Heart right ventricle (tissue), 16 donors: ENCODE data around the gene ANKFN1. TPM values are rescaled to one million over a fixed set of nuclear protein-coding genes. Genes with fewer than 3 reads are reported as not detected.

Experiments
- ATAC-seq, 8 donors: fragments of 200-7000 bp; cut with Tn5 transposase; one replicate each; pipeline ENCODE4 v1.9.1; 2020; ENCODE audit warnings: mild to moderate bottlenecking in 8 of 8, moderate library complexity in 8 of 8, moderate number of reproducible peaks in 1 of 8
- DNase-seq, 2 donors: peaks; one replicate each; pipeline ENCODE4 v3.0.0-alpha.2; 2020
- H3K27ac ChIP-seq, 10 donors: fragments of 200-600 bp; sonication (generic) in 2 of 10; one replicate each; pipeline versions ENCODE4 v1.5.0 to v1.8.0; 2020 to 2022; ENCODE audit warnings: mild to moderate bottlenecking in 3 of 10
- H3K27me3 ChIP-seq, 7 donors: fragments of 200-600 bp; one replicate each; pipeline ENCODE4 v1.8.0; 2021 to 2022; ENCODE audit warnings: mild to moderate bottlenecking in 2 of 7
- H3K36me3 ChIP-seq, 9 donors: fragments of 200-600 bp; sonication (generic) in 1 of 9; one replicate each; pipeline versions ENCODE4 v1.5.0 to v1.8.0; 2020 to 2022; ENCODE audit warnings: mild to moderate bottlenecking in 2 of 9
- H3K4me1 ChIP-seq, 9 donors: fragments of 200-600 bp; sonication (generic) in 1 of 9; one replicate each; pipeline versions ENCODE4 v1.5.0 to v1.8.0; 2020 to 2022; ENCODE audit warnings: mild to moderate bottlenecking in 4 of 9
- H3K4me3 ChIP-seq, 10 donors: fragments of 200-600 bp; sonication (generic) in 2 of 10; one replicate each; pipeline versions ENCODE4 v1.5.0 to v1.8.0; 2020 to 2022; ENCODE audit warnings: mild to moderate bottlenecking in 7 of 10, moderate library complexity in 2 of 10
- H3K9me3 ChIP-seq, 11 donors: fragments of 200-600 bp in 10 of 11; sonication (generic) in 2 of 11; one replicate each; pipeline versions ENCODE4 v1.5.0 to v1.8.0; 2013 to 2022; ENCODE audit warnings: mild to moderate bottlenecking in 2 of 11, control low read depth in 1 of 11, moderate library complexity in 1 of 11
- WGBS, 2 donors: extraction: QIAGEN DNeasy Blood & Tissue Kit; methylation state at CpG; one replicate each; pipeline ENCODE4 v1.1.7; 2013; ENCODE audit warnings: inconsistent platforms in 1 of 2; 5-methylcytosine and 5-hydroxymethylcytosine counted together
- intact Hi-C, 10 donors: fragments of 100-400 bp; cut with DNase I; formaldehyde crosslinking; loops; one replicate each; pipeline versions ENCODE4 v1.11.1 to v1.14.2; 2022
- polyA plus RNA-seq, 2 donors: library from polyadenylated mRNA; stranded (reverse); fragments of 200-250 nt; gene quantifications; one replicate each; pipeline ENCODE4 v1.2.3, GENCODE V29; 2013
- total RNA-seq, 10 donors: library from RNA; stranded (reverse); fragmentation: NEBNext Ultra II Directional in 3 of 10; extraction: Animal tissue kit (Norgen Biotek cat#: 25700) in 3 of 10; gene quantifications; one replicate each; pipeline versions ENCODE4 v1.2.1 to v1.2.4, GENCODE V29; 2021 to 2023
- TF ChIP-seq, protein P1 (sequence below), 9 donors: fragments of 200-600 bp; sonication (generic) in 2 of 9; IDR thresholded peaks; one replicate each; pipeline versions ENCODE4 v1.5.0 to v1.8.0; 2021 to 2022; ENCODE audit warnings: antibody characterized with exemption in 9 of 9, mild to moderate bottlenecking in 5 of 9, moderate library complexity in 1 of 9
- donor health status: Arrhythmogenic right ventricular cardiomyopathy.
- donor health status: ischemic (EF 13 %, LVEDD 7.1; RV severe dilation, severe dysfunction).
- donor health status: healthy with polysubstance abuse.
- donor health status: DM: no; HTN: yes; CAD: no.
- donor health status: DM: no; HTN: no; CAD: no.
- donor health status: ischemic (EF 25% LVEDD 6.9; RV normal size, moderate dysfunction).
- donor health status: ischemic (EF 25% LVEDD 5.7; RV mildly dilated, moderate dysfunction).
- donor health status: healthy.
- donor health status: DM: yes; HTN: yes; CAD: no.
- donor health status: Ischemic cardiomyopathy.
- donor health status: ischemic (EF 35%, LVEDD 5.7; RV mildly dilated, moderate dysfunction).
- donor health status: nonischemic (EF 11% LVEDD 7.7; RV severe dilation, severe dysfunction).
- donor health status: DM: yes; HTN: yes; CAD: no.
- donor health status: PGD.
- donor health status: ischemic (EF 29% LVEDD 5.4; RV normal size, mild dysfunction).
- donor health status: nonischemic (EF 23%, LVEDD 6.1; RV moderate dilation, normal function).

The ANKFN1 gene
- total and polyA plus RNA-seq, 12 donors: 0.01 to 0.38 TPM; not detected in 10

DNA sequence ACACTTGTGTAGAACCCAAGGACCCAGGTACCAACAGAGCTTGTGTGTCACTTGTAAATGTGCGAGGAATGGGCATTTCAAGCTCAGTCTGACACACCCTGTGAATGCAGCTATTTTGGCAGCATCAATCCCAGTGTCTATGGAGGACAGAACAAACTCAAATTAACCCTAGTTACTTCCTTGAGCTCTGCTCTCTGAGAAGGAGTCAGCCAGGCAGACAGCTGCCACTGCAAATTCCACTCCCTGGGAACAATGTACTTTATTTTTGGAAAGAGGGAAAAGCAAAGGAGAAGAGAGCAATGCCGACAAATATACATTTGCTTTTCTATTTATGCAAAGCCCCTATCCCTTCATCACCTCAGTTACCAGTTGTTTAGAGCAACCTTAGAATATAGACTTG, 391.8 kb downstream of the ANKFN1 start:
- ATAC-seq: no peak
- Histone ChIP-seq H3K9me3 (peaks cover 0 to under 1% (median 0%) of the 10 kb centered on the region in 11 donors), H3K27me3 (peaks cover 0 to 12% (median 0%) of the 10 kb centered on the region in 7 donors), H3K4me3 (no peak overlapping the region), H3K27ac (no peak overlapping the region), H3K4me1 (no peaks in the 10 kb centered on the region), H3K36me3 (no peaks in the 10 kb centered on the region)
- 34 to 41% methylated on average over 2 of the region's 2 CpGs for WGBS, 2 donors
- TF ChIP-seq, protein P1, sequence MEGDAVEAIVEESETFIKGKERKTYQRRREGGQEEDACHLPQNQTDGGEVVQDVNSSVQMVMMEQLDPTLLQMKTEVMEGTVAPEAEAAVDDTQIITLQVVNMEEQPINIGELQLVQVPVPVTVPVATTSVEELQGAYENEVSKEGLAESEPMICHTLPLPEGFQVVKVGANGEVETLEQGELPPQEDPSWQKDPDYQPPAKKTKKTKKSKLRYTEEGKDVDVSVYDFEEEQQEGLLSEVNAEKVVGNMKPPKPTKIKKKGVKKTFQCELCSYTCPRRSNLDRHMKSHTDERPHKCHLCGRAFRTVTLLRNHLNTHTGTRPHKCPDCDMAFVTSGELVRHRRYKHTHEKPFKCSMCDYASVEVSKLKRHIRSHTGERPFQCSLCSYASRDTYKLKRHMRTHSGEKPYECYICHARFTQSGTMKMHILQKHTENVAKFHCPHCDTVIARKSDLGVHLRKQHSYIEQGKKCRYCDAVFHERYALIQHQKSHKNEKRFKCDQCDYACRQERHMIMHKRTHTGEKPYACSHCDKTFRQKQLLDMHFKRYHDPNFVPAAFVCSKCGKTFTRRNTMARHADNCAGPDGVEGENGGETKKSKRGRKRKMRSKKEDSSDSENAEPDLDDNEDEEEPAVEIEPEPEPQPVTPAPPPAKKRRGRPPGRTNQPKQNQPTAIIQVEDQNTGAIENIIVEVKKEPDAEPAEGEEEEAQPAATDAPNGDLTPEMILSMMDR (IDR thresholded peaks at IDR 0.05): no peak
- intact Hi-C loops: no loop called here
- no peak for DNase-seq

DNA sequence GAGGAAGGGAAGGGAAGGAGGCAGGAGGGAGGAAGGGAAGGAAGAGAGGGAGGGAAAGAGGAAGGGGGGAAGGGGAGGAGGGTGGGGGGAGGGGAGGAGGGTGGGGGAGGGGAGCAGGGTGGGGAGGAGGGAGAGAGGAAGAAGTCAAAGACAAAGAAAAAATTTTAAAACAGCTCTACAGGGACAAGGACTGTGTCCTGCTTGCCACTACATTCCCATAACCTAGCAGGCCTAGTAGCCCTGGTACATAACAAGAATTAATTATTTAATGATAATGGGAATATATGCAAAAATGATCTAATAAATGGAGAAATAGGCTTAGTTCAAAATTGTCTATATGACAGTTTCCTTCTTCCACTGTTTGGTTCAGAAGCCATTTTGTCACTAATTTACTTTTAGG, 392.7 kb downstream of the ANKFN1 start:
- Histone ChIP-seq H3K27me3 (peaks cover 0 to 12% (median 0%) of the 10 kb centered on the region in 7 donors), H3K4me1 (no peaks in the 10 kb centered on the region), H3K27ac (no peak overlapping the region), H3K9me3 (peaks cover 0 to under 1% (median 0%) of the 10 kb centered on the region in 11 donors), H3K36me3 (no peaks in the 10 kb centered on the region), H3K4me3 (no peak overlapping the region)
- TF ChIP-seq, protein P1 (IDR thresholded peaks at IDR 0.05): no peak
- intact Hi-C loops: no loop called here
- ATAC-seq (no peak), DNase-seq (no peak)

DNA sequence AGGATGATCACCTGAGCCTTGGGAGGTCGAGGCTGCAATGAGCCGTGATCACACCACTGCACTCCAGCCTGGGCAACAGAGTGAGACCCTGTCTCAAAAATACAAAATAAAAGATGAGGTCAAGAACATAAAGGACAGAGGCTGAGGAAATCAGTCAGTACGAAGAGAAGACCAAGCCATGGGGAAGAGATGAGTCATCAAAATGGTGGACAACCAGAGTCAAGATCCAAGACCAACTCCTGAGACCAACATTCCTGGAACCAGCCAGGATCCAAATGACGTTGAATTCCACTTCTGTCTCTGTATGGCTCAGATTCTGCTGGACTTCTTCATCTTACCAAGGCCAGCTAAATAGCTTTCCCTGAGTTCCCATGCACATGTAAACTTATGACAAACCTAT, 395.4 kb downstream of the ANKFN1 start:
- H3K4me3 ChIP-seq: no peak overlapping the region
- no peak overlapping the region for H3K27ac ChIP-seq
- no peaks in the 10 kb centered on the region for H3K36me3 ChIP-seq
- peaks cover 0 to 9% (median 0%) of the 10 kb centered on the region in 7 donors for H3K27me3 ChIP-seq
- 86 to 88% methylated on average over 4 of the region's 4 CpGs for WGBS, 2 donors
- ATAC-seq (no peak), DNase-seq (no peak)
- peaks cover 0 to 12% (median 0%) of the 10 kb centered on the region in 11 donors for H3K9me3 ChIP-seq
- TF ChIP-seq, protein P1 (IDR thresholded peaks at IDR 0.05): no peak
- intact Hi-C loops: no loop called here
- H3K4me1 ChIP-seq: no peaks in the 10 kb centered on the region

DNA sequence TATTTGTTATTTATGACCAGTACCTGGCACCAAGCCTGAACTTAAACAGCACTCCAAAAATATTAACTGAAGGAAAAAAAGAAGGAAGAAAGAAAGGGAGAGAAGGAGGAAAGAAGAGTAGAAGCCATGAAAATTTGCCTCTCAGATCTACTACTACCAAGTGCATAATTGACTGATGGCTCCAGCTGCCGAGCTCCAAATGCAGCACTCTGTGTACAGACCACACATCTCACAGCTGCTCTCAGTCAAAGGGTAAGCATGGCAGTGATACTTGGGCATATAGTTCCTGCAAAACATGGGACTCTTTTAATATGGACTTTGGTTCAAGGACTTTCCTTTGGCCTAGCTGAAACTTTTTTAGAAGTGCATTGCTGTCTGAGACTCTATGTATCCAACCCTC, 396.2 kb downstream of the ANKFN1 start:
- Histone ChIP-seq H3K4me3 (no peak overlapping the region), H3K9me3 (peaks cover 0 to 12% (median 0%) of the 10 kb centered on the region in 11 donors), H3K27me3 (peaks cover 0 to 8% (median 0%) of the 10 kb centered on the region in 7 donors), H3K36me3 (no peaks in the 10 kb centered on the region), H3K4me1 (no peaks in the 10 kb centered on the region), H3K27ac (no peak overlapping the region)
- 64 to 76% methylated on average over 1 of the region's 1 CpG for WGBS, 2 donors
- intact Hi-C loops: no loop called here
- DNase-seq: no peak
- TF ChIP-seq, protein P1 (IDR thresholded peaks at IDR 0.05): no peak
- ATAC-seq: no peak
